CD14-positive monocyte (primary cell): ENCODE data around the gene PRELID3B. TPM values are rescaled to one million over a fixed set of nuclear protein-coding genes. Genes with fewer than 3 reads are reported as not detected.
A peak's percentile ranks its signal among the peaks of the same experiment; 100 is the strongest.

Experiments
- DNase-seq, 3 donors: peaks; one replicate each; pipeline ENCODE4 v3.0.0-alpha.2; 2011 to 2022
- H2AFZ ChIP-seq: 2 replicates; pipeline ENCODE4 v1.6.0; 2012; ENCODE audit warnings: mild to moderate bottlenecking, low read depth, low read length, inconsistent platforms; ENCODE audit not compliant: insufficient read depth, poor library complexity, severe bottlenecking
- H3K27ac ChIP-seq, 2 donors: 1 replicate in 1 of 2; 2 replicates in 1 of 2; pipeline ENCODE4 v1.5.1; 2012 to 2013; ENCODE audit warnings: low read length in 2 of 2, control low read depth in 1 of 2, inconsistent platforms in 1 of 2, low read depth in 1 of 2, mild to moderate bottlenecking in 1 of 2
- H3K27me3 ChIP-seq, 2 donors: one replicate each; pipeline versions ENCODE4 v1.6.0 to v1.6.1; 2011 to 2013; ENCODE audit warnings: low read length in 2 of 2; ENCODE audit not compliant: control insufficient read depth in 2 of 2, insufficient read depth in 2 of 2
- H3K36me3 ChIP-seq, 2 donors: replicated peaks in 1 of 2; 1 replicate in 1 of 2; 2 replicates in 1 of 2; pipeline versions ENCODE4 v1.5.1 to v1.6.1; 2012 to 2013; ENCODE audit warnings: low read length in 2 of 2, control low read depth in 1 of 2, inconsistent platforms in 1 of 2, mild to moderate bottlenecking in 1 of 2; ENCODE audit not compliant: insufficient read depth in 2 of 2, control insufficient read depth in 1 of 2
- H3K4me1 ChIP-seq, 2 donors: 1 replicate in 1 of 2; 2 replicates in 1 of 2; pipeline versions ENCODE4 v1.5.1 to v1.6.1; 2012 to 2013; ENCODE audit warnings: low read length in 2 of 2, control low read depth in 1 of 2, inconsistent platforms in 1 of 2, mild to moderate bottlenecking in 1 of 2, moderate library complexity in 1 of 2; ENCODE audit not compliant: insufficient read depth in 2 of 2, control insufficient read depth in 1 of 2
- H3K4me2 ChIP-seq: replicated peaks from 2 replicates; pipeline ENCODE3; 2012; ENCODE audit warnings: low read length, moderate library complexity, mild to moderate bottlenecking; ENCODE audit not compliant: poor library complexity, severe bottlenecking; ENCODE audit errors: extremely low read depth
- H3K4me3 ChIP-seq, 3 experiments: fragments of 200-600 bp in 1 of 3; sonication (generic) in 1 of 3; replicated peaks in 1 of 3; 1 replicate in 2 of 3; 2 replicates in 1 of 3; pipeline ENCODE4 v1.5.1; 2011 to 2013; ENCODE audit warnings: low read length in 3 of 3, mild to moderate bottlenecking in 3 of 3, control low read depth in 2 of 3, low read depth in 2 of 3, inconsistent platforms in 1 of 3, moderate library complexity in 1 of 3
- H3K79me2 ChIP-seq: 2 replicates; pipeline ENCODE4 v1.6.0; 2012; ENCODE audit warnings: mild to moderate bottlenecking, control low read depth, inconsistent platforms, low read length, moderate library complexity; ENCODE audit not compliant: insufficient read depth
- H3K9ac ChIP-seq: 2 replicates; pipeline ENCODE4 v1.6.0; 2017; ENCODE audit warnings: low read length, mild to moderate bottlenecking; ENCODE audit not compliant: insufficient read depth, poor library complexity, severe bottlenecking
- H3K9me3 ChIP-seq, 2 donors: replicated peaks in 1 of 2; 1 replicate in 1 of 2; 2 replicates in 1 of 2; pipeline versions ENCODE4 v1.5.1 to v1.6.1; 2012 to 2013; ENCODE audit warnings: low read length in 2 of 2, control low read depth in 1 of 2; ENCODE audit not compliant: control insufficient read depth in 1 of 2, insufficient read depth in 1 of 2
- H4K20me1 ChIP-seq: 2 replicates; pipeline ENCODE4 v1.6.0; 2012; ENCODE audit warnings: mild to moderate bottlenecking, low read length, control low read depth, moderate library complexity; ENCODE audit not compliant: insufficient read depth
- H3K27ac Mint-ChIP-seq, 7 donors: one replicate each; pipeline ENCODE4 v1.8.0; 2020; ENCODE audit warnings: mild to moderate bottlenecking in 7 of 7, mixed read lengths in 7 of 7, moderate library complexity in 6 of 7, inconsistent platforms in 2 of 7
- H3K27me3 Mint-ChIP-seq, 3 donors: one replicate each; pipeline ENCODE4 v1.8.0; 2021 to 2022; ENCODE audit warnings: low read depth in 3 of 3, mild to moderate bottlenecking in 3 of 3, mixed read lengths in 3 of 3, moderate library complexity in 3 of 3, inconsistent platforms in 1 of 3
- H3K36me3 Mint-ChIP-seq, 2 donors: one replicate each; pipeline ENCODE4 v1.8.0; 2020; ENCODE audit warnings: mixed read lengths in 2 of 2, inconsistent platforms in 1 of 2, mild to moderate bottlenecking in 1 of 2
- H3K4me1 Mint-ChIP-seq: one replicate; pipeline ENCODE4 v1.8.0; 2020; ENCODE audit warnings: mild to moderate bottlenecking, mixed read lengths
- H3K4me3 Mint-ChIP-seq, 2 donors: one replicate each; pipeline ENCODE4 v1.8.0; 2020; ENCODE audit warnings: mild to moderate bottlenecking in 2 of 2, mixed read lengths in 2 of 2, moderate library complexity in 1 of 2
- H3K9me3 Mint-ChIP-seq, 7 donors: one replicate each; pipeline ENCODE4 v1.8.0; 2020 to 2022; ENCODE audit warnings: mixed read lengths in 7 of 7, mild to moderate bottlenecking in 6 of 7, moderate library complexity in 6 of 7, inconsistent platforms in 2 of 7
- WGBS: methylation state at CpG from one replicate; pipeline ENCODE4 v1.1.5; 2013; ENCODE audit warnings: missing lambda C conversion rate; ENCODE audit not compliant: insufficient coverage; 5-methylcytosine and 5-hydroxymethylcytosine counted together
- intact Hi-C, 2 donors: fragments of 100-400 bp; cut with micrococcal nuclease; formaldehyde crosslinking; loops; one replicate each; pipeline versions ENCODE4 v1.15.0 to v1.15.1; 2023
- polyA plus RNA-seq, 3 donors: library from polyadenylated mRNA; depleted of rRNA in 1 of 3; unstranded in 2 of 3; stranded (reverse) in 1 of 3; fragments of 300-500 nt in 2 of 3; fragments of >200 nt in 1 of 3; fragmentation: Illumina TruSeq in 2 of 3; gene quantifications; 1 replicate in 2 of 3; 2 replicates in 1 of 3; pipeline ENCODE4 v1.2.3, GENCODE V29; 2012 to 2021
- TF ChIP-seq, protein P1 (sequence below): fragments of 200-600 bp; IDR thresholded peaks from one replicate; pipeline ENCODE4 v1.8.0; 2022; ENCODE audit warnings: antibody characterized with exemption, mild to moderate bottlenecking

Gene PRELID3B
- polyA plus RNA-seq, 3 donors: 16.9 to 21.0 (median 20.1) TPM

DNA sequence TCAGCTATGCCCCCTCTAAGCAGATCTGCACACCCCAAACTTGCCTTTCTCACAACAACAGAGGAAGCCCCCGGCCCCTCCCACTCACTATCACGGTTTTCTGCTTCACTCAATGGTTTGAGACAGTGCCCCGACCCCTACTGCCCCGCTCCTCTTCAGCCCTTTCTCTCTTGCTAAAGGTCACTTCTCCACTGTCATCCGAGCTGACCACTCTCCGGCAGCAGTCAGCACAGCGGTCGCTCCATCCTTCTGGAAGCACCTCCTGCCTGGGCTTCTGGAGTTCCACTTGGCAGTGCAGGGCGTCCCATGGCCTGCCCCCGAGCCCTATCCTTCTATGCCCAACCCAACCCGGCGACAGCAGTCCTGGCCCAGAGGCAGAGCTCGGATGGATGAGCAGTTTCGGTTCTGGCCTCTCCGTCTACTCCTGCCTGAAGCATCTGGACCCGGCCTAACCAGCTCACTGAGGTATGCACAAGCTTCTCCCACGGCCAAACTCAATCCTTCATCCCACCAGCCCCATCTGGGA, 39.6 kb downstream of the PRELID3B start:
- peaks cover 42 to 55% of the 10 kb centered on the region in 2 donors for H3K4me1 ChIP-seq
- DNase-seq: no peak
- H3K27ac ChIP-seq: peak overlapping the region; percentile 95 to 98
- peaks cover 54 to 68% of the 10 kb centered on the region in 2 donors for H3K36me3 Mint-ChIP-seq
- H3K79me2 ChIP-seq: peaks cover 87% of the 10 kb centered on the region
- H3K9me3 ChIP-seq: no peaks in the 10 kb centered on the region
- no peaks in the 10 kb centered on the region for H3K27me3 Mint-ChIP-seq
- peaks cover 83% of the 10 kb centered on the region for H4K20me1 ChIP-seq
- peaks cover 44% of the 10 kb centered on the region for H3K4me1 Mint-ChIP-seq
- H2AFZ ChIP-seq: no peak overlapping the region
- no peaks in the 10 kb centered on the region for H3K27me3 ChIP-seq
- H3K9me3 Mint-ChIP-seq: peaks cover 0 to 1% (median 0%) of the 10 kb centered on the region in 7 donors
- intact Hi-C loops: loop anchor here in 1 of 2 donors (10.0 kb wide), 1 partner anchor 118 kb away; no protein-coding TSS in a partner anchor
- H3K4me3 Mint-ChIP-seq: no peak overlapping the region
- TF ChIP-seq, protein P1, sequence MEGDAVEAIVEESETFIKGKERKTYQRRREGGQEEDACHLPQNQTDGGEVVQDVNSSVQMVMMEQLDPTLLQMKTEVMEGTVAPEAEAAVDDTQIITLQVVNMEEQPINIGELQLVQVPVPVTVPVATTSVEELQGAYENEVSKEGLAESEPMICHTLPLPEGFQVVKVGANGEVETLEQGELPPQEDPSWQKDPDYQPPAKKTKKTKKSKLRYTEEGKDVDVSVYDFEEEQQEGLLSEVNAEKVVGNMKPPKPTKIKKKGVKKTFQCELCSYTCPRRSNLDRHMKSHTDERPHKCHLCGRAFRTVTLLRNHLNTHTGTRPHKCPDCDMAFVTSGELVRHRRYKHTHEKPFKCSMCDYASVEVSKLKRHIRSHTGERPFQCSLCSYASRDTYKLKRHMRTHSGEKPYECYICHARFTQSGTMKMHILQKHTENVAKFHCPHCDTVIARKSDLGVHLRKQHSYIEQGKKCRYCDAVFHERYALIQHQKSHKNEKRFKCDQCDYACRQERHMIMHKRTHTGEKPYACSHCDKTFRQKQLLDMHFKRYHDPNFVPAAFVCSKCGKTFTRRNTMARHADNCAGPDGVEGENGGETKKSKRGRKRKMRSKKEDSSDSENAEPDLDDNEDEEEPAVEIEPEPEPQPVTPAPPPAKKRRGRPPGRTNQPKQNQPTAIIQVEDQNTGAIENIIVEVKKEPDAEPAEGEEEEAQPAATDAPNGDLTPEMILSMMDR: no peak
- WGBS: 93% methylated on average over 14 of the region's 17 CpGs
- peak overlapping the region; percentile 98 to 100 (median 99) for H3K27ac Mint-ChIP-seq
- peaks cover 59 to 61% of the 10 kb centered on the region in 2 donors for H3K36me3 ChIP-seq
- no peak overlapping the region for H3K9ac ChIP-seq
- peak overlapping the region; percentile 88 for H3K4me2 ChIP-seq
- peak overlapping the region in 1 of 3 experiments; percentile 86 for H3K4me3 ChIP-seq

DNA sequence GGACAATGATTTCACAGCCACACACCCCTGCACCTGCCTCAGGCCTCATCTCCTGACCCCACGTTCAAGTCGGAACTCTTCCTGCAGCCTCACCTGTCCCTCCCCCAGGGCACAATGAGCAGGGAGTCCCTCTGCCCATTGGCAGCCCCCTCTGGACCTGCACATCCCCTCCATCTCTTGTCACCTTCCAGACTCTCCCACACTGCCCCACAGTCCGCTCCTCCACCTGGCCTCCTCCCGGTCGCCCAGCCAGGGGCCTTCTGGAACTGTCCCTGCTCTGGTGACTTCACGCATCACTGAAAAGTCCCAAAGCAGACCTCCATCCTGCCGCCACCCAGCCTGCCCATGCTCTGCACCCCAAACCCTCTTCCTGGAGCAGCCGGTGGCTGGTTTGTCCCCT, 40.2 kb downstream of the PRELID3B start:
- Histone ChIP-seq H4K20me1 (peaks cover 89% of the 10 kb centered on the region), H3K4me3 (peak overlapping the region in 1 of 3 experiments; percentile 86), H2AFZ (no peak overlapping the region), H3K36me3 (peaks cover 64 to 67% of the 10 kb centered on the region in 2 donors), H3K4me2 (no peak overlapping the region), H3K9me3 (no peaks in the 10 kb centered on the region), H3K27me3 (no peaks in the 10 kb centered on the region), H3K27ac (peak overlapping the region; percentile 95 to 98), H3K4me1 (peaks cover 37 to 50% of the 10 kb centered on the region in 2 donors), H3K9ac (no peak overlapping the region), H3K79me2 (peaks cover 91% of the 10 kb centered on the region)
- no peaks in the 10 kb centered on the region for H3K27me3 Mint-ChIP-seq
- intact Hi-C loops: loop anchor here in 1 of 2 donors (10.0 kb wide), 1 partner anchor 118 kb away; no protein-coding TSS in a partner anchor
- no peak overlapping the region for H3K4me3 Mint-ChIP-seq
- peaks cover 41% of the 10 kb centered on the region for H3K4me1 Mint-ChIP-seq
- H3K9me3 Mint-ChIP-seq: peaks cover 0 to 1% (median 0%) of the 10 kb centered on the region in 7 donors
- TF ChIP-seq, protein P1: no peak
- peaks cover 58 to 74% of the 10 kb centered on the region in 2 donors for H3K36me3 Mint-ChIP-seq
- no peak for DNase-seq
- WGBS: 95% methylated on average over 7 of the region's 8 CpGs
- peak overlapping the region; percentile 70 to 100 (median 99) for H3K27ac Mint-ChIP-seq
